Duodenal mucosa (tissue), 2 donors: ENCODE data around the gene AKR1D1.
"Not testable (repeated sequence)": the region's sequence is repeated elsewhere in the genome, so short reads cannot be mapped to it uniquely, and the experiment has no call there.

Experiments used
- H3K27ac ChIP-seq: one replicate; pipeline ENCODE4 v1.7.0; 2013; ENCODE audit warnings: low read depth, low read length
- H3K27me3 ChIP-seq, 2 donors: one replicate each; pipeline ENCODE4 v1.7.0; 2013; ENCODE audit warnings: low read length in 2 of 2, control low read depth in 1 of 2; ENCODE audit not compliant: insufficient read depth in 2 of 2, control insufficient read depth in 1 of 2
- H3K36me3 ChIP-seq, 2 donors: one replicate each; pipeline ENCODE4 v1.7.0; 2013; ENCODE audit warnings: low read length in 2 of 2, control low read depth in 1 of 2; ENCODE audit not compliant: insufficient read depth in 2 of 2, control insufficient read depth in 1 of 2
- H3K4me1 ChIP-seq, 2 donors: one replicate each; pipeline ENCODE4 v1.7.0; 2013; ENCODE audit warnings: low read length in 2 of 2, control low read depth in 1 of 2; ENCODE audit not compliant: insufficient read depth in 2 of 2, control insufficient read depth in 1 of 2
- H3K4me3 ChIP-seq, 2 donors: one replicate each; pipeline ENCODE4 v1.7.0; 2013; ENCODE audit warnings: low read length in 2 of 2, low read depth in 1 of 2
- H3K9ac ChIP-seq, 2 donors: one replicate each; pipeline ENCODE4 v1.7.0; 2013; ENCODE audit warnings: low read length in 2 of 2, low read depth in 1 of 2
- H3K9me3 ChIP-seq, 2 donors: one replicate each; pipeline ENCODE4 v1.7.0; 2013; ENCODE audit warnings: low read length in 2 of 2, control low read depth in 1 of 2; ENCODE audit not compliant: control insufficient read depth in 1 of 2

The AKR1D1 gene

GRCh38 chr7:138044897-138045296 lies 31.4 kb upstream of the AKR1D1 start:
- H3K36me3 ChIP-seq: no peaks in the 10 kb centered on the region
- H3K4me1 ChIP-seq: no peaks in the 10 kb centered on the region
- no peak overlapping the region for H3K27ac ChIP-seq
- H3K9me3 ChIP-seq: no peaks in the 10 kb centered on the region
- H3K27me3 ChIP-seq: no peaks in the 10 kb centered on the region
- no peak overlapping the region for H3K4me3 ChIP-seq
- no peak overlapping the region for H3K9ac ChIP-seq

DNA sequence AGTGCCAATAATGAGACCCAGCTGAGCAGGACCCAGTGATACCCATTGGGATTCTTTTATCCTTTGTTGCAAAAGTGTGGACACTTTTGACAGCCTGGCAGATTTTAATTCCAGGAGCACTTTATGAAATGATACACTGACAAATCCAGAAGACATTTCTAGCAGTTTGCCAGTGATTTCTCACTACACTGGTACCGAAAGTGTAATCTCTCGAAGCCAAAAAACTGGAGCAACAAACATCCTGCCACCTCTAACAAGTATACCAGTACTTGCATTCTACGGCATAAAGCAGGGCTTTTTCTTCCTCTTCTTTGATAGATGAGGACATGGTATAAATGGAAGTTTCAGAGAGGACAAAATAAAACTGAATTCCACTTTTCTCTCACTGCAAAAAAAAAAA lies 28.4 kb upstream of the AKR1D1 start:
- no peaks in the 10 kb centered on the region for H3K9me3 ChIP-seq
- H3K9ac ChIP-seq: no peak overlapping the region
- no peaks in the 10 kb centered on the region for H3K4me1 ChIP-seq
- H3K27me3 ChIP-seq: no peaks in the 10 kb centered on the region
- H3K27ac ChIP-seq: no peak overlapping the region
- no peaks in the 10 kb centered on the region for H3K36me3 ChIP-seq
- no peak overlapping the region for H3K4me3 ChIP-seq

DNA sequence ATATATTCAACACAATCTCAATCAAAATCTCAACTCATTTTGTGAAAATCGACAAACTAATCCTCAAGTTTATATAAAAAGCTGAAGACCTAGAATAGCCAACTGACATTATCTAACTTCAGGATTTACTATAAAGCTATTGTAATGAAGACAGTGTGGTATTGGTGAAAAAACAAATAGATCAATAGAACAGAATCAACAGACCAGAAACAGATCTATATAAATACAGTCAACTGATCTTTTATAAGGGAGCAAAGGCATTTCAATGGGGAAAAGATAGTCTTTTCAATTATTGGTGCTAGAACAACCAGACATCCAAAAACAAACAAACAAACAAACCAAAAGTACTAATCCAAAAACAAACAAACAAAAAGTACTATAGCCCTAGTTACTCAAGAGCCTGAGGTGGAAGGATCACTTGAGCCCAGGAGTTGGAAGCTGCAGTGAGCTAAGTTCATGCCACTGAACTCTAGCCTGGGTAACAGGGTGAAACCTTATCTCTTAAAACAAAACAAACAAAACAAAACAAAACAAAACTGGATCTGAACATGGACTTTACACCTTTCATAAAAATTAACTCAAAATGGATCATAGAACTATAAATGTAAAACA lies 26.6 kb upstream of the AKR1D1 start:
- H3K9ac ChIP-seq: no peak overlapping the region
- H3K27me3 ChIP-seq: no peaks in the 10 kb centered on the region
- no peaks in the 10 kb centered on the region for H3K4me1 ChIP-seq
- no peaks in the 10 kb centered on the region for H3K36me3 ChIP-seq
- H3K27ac ChIP-seq: no peak overlapping the region
- no peak overlapping the region for H3K4me3 ChIP-seq
- H3K9me3 ChIP-seq: no peaks in the 10 kb centered on the region

GRCh38 chr7:138051712-138052247 lies 24.5 kb upstream of the AKR1D1 start:
- H3K4me3 ChIP-seq, H3K27ac ChIP-seq: not testable (repeated sequence)

DNA sequence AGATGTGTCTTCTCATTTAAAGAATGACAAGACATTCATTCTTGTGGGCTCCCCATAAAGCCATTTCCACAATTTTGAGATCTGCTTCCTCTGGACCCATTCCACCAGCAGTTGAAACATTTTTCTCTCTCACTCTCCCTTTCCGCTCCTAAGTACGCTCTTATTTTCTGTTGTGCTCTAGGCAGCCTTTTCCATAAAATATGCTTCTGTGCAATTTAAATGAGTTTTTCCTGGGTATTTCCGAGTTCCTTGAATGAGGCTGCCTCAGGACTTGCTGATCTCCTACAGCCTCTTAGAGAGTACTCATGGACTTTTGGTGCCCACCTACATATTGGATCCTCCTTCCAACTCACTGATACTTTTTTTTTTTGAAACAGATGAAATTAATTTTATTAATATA lies 23.6 kb upstream of the AKR1D1 start:
- Histone ChIP-seq H3K27ac (no peak overlapping the region), H3K27me3 (no peaks in the 10 kb centered on the region), H3K9me3 (no peaks in the 10 kb centered on the region), H3K9ac (no peak overlapping the region), H3K4me1 (no peaks in the 10 kb centered on the region), H3K4me3 (no peak overlapping the region), H3K36me3 (no peaks in the 10 kb centered on the region)

More at GRCh38 chr7:138051712-138052247, 24.5 kb upstream of the AKR1D1 start:
- not testable (repeated sequence) for H3K36me3 ChIP-seq, H3K4me1 ChIP-seq, H3K9me3 ChIP-seq, H3K9ac ChIP-seq, H3K27me3 ChIP-seq

DNA sequence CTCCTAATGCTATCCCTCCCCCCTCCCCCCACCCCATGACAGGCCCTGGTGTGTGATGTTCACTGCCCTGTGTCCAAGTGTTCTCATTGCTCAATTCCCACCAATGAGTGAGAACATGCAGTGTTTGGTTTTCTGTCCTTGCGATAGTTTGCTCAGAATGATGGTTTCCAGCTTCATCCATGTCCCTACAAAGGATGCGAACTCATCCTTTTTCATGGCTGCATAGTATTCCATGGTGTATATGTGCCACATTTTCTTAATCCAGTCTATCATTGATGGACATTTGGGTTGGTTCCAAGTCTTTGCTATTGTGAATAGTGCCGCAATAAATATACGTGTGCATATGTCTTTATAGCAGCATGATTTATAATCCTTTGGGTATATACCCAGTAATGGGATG lies 20.6 kb upstream of the AKR1D1 start:
- H3K4me3 ChIP-seq, H3K9ac ChIP-seq, H3K9me3 ChIP-seq, H3K27ac ChIP-seq, H3K27me3 ChIP-seq, H3K36me3 ChIP-seq, H3K4me1 ChIP-seq: not testable (repeated sequence)

- Histone ChIP-seq H3K9me3 (no peaks in the 10 kb centered on the region), H3K36me3 (no peaks in the 10 kb centered on the region), H3K9ac (no peak overlapping the region), H3K27ac (no peak overlapping the region), H3K27me3 (no peaks in the 10 kb centered on the region), H3K4me3 (no peak overlapping the region), H3K4me1 (no peaks in the 10 kb centered on the region)
These were observed 12.9 kb upstream of the AKR1D1 start for GRCh38 chr7:138063400-138063799.

- no peaks in the 10 kb centered on the region for H3K9me3 ChIP-seq
- H3K9ac ChIP-seq: no peak overlapping the region
- H3K4me1 ChIP-seq: no peaks in the 10 kb centered on the region
- no peaks in the 10 kb centered on the region for H3K27me3 ChIP-seq
- no peak overlapping the region for H3K27ac ChIP-seq
- no peaks in the 10 kb centered on the region for H3K36me3 ChIP-seq
- no peak overlapping the region for H3K4me3 ChIP-seq
These were observed 11.4 kb upstream of the AKR1D1 start for GRCh38 chr7:138064856-138065357.

- Histone ChIP-seq H3K27me3 (no peaks in the 10 kb centered on the region), H3K4me3 (no peak overlapping the region), H3K27ac (no peak overlapping the region), H3K9ac (no peak overlapping the region), H3K36me3 (no peaks in the 10 kb centered on the region), H3K4me1 (no peaks in the 10 kb centered on the region), H3K9me3 (no peaks in the 10 kb centered on the region)
These were observed 10.4 kb upstream of the AKR1D1 start for GRCh38 chr7:138065827-138066226.

- H3K27ac ChIP-seq: no peak overlapping the region
- no peak overlapping the region for H3K4me3 ChIP-seq
- no peaks in the 10 kb centered on the region for H3K36me3 ChIP-seq
- H3K9me3 ChIP-seq: no peaks in the 10 kb centered on the region
- H3K9ac ChIP-seq: no peak overlapping the region
- H3K4me1 ChIP-seq: no peaks in the 10 kb centered on the region
- H3K27me3 ChIP-seq: no peaks in the 10 kb centered on the region
These were observed 9.3 kb upstream of the AKR1D1 start for GRCh38 chr7:138066954-138067394.
